K562 (cell line): ENCODE measurements around the gene DDAH1.

ENCODE experiments used
- EZH2 ChIP-seq: IDR thresholded peaks from 2 replicates; pipeline ENCODE4 v1.6.1; 2012; ENCODE audit warnings: low read depth, mild to moderate bottlenecking, inconsistent platforms, low read length, borderline replicate concordance
- FOXP4 ChIP-seq: sonication (generic); formaldehyde crosslinking; IDR thresholded peaks from 2 replicates; pipeline ENCODE4 v1.8.0; 2022; ENCODE audit warnings: mild to moderate bottlenecking, missing genetic modification reagents, borderline replicate concordance
- MYC ChIP-seq, 2 experiments: fragments of 250-450 bp in 1 of 2; sonication (Bioruptor Pico) in 1 of 2; IDR thresholded peaks; 2 replicates each; pipeline versions ENCODE4 v1.5.1 to v1.6.1; 2012 to 2021; ENCODE audit warnings: low read depth in 2 of 2, borderline replicate concordance in 1 of 2, improper control_type of control experiment in 1 of 2, low read length in 1 of 2, mild to moderate bottlenecking in 1 of 2, moderate library complexity in 1 of 2
- POLR3A ChIP-seq: IDR thresholded peaks from 2 replicates; pipeline ENCODE4 v1.6.1; 2011; ENCODE audit warnings: borderline replicate concordance, mild to moderate bottlenecking, moderate library complexity; ENCODE audit not compliant: insufficient read length, insufficient read depth; ENCODE audit errors: extremely low read depth
- SMAD1 ChIP-seq: fragments of 150-350 bp; IDR thresholded peaks from 2 replicates; pipeline ENCODE4 v1.6.1; 2014; ENCODE audit warnings: low read length, low read depth; ENCODE audit not compliant: partially characterized antibody
- TBP ChIP-seq: optimal IDR thresholded peaks from 2 replicates; pipeline ENCODE3; 2011; ENCODE audit warnings: low read depth, low read length, improper control_type of control experiment
- ZEB2 ChIP-seq: fragments of 450-650 bp; IDR thresholded peaks from 2 replicates; pipeline ENCODE4 v1.6.1; 2016
- ZNF512 ChIP-seq: IDR thresholded peaks from 2 replicates; pipeline ENCODE4 v1.6.1; 2016; ENCODE audit warnings: missing genetic modification characterization, missing compliant biosample characterization
- TF ChIP-seq, protein P1 (sequence below), 3 experiments: IDR thresholded peaks in 2 of 3; conservative IDR thresholded peaks in 1 of 3; 2 replicates each; pipeline ENCODE4 v1.5.1; 2011 to 2012; ENCODE audit warnings: low read length in 3 of 3, mild to moderate bottlenecking in 3 of 3, control low read depth in 2 of 3, improper control_type of control experiment in 1 of 3, inconsistent platforms in 1 of 3, low read depth in 1 of 3, mixed read lengths in 1 of 3, moderate library complexity in 1 of 3; ENCODE audit not compliant: insufficient read depth in 2 of 3
- TF ChIP-seq, protein P2 (sequence below), 2 experiments: fragments of 450-650 bp; formaldehyde crosslinking in 1 of 2; IDR thresholded peaks; 2 replicates each; pipeline versions ENCODE4 v1.4.0 to v1.6.1; 2014 to 2020; ENCODE audit warnings: mild to moderate bottlenecking in 2 of 2, borderline replicate concordance in 1 of 2, low read depth in 1 of 2

DNA sequence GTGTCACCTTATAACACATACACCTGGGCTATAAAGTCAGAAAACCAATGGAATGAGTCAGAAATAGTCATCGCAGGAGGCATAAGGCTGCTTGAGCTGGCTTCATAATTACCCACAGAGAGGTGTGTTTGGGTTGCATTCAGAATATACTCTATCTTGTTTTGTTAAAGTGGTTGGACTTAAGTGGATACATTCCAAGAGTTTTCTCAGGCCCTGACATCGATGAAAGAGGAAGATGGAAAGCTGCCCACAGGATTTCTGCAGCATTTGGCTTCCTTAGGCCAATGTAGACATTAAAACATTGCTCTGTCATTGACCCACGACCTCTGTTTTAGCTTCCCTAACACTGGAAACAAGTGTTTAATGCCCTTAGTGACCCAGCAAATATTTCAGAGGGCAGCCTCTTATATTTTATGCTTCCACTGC is 169.9 kb downstream of the DDAH1 start:
- TF ChIP-seq MYC (IDR thresholded peaks at IDR 0.05; ENCODE audit: low read depth, low read length), result no peak
- no peak for TF ChIP-seq MYC (CRISPR knock-in tag; IDR thresholded peaks at IDR 0.05; ENCODE audit: borderline replicate concordance, low read depth)
- no peak for TF ChIP-seq EZH2
- no peak for TF ChIP-seq SMAD1
- TF ChIP-seq POLR3A, result no peak
- TF ChIP-seq, protein P1, sequence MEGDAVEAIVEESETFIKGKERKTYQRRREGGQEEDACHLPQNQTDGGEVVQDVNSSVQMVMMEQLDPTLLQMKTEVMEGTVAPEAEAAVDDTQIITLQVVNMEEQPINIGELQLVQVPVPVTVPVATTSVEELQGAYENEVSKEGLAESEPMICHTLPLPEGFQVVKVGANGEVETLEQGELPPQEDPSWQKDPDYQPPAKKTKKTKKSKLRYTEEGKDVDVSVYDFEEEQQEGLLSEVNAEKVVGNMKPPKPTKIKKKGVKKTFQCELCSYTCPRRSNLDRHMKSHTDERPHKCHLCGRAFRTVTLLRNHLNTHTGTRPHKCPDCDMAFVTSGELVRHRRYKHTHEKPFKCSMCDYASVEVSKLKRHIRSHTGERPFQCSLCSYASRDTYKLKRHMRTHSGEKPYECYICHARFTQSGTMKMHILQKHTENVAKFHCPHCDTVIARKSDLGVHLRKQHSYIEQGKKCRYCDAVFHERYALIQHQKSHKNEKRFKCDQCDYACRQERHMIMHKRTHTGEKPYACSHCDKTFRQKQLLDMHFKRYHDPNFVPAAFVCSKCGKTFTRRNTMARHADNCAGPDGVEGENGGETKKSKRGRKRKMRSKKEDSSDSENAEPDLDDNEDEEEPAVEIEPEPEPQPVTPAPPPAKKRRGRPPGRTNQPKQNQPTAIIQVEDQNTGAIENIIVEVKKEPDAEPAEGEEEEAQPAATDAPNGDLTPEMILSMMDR (IDR thresholded peaks at IDR 0.05 in 2 of 3, conservative IDR thresholded peaks at IDR 0.05 in 1 of 3; ENCODE audit: insufficient read depth in 2 of 3, low read depth in 1 of 3, low read length in 3 of 3), result no peak
- TF ChIP-seq, protein P2, sequence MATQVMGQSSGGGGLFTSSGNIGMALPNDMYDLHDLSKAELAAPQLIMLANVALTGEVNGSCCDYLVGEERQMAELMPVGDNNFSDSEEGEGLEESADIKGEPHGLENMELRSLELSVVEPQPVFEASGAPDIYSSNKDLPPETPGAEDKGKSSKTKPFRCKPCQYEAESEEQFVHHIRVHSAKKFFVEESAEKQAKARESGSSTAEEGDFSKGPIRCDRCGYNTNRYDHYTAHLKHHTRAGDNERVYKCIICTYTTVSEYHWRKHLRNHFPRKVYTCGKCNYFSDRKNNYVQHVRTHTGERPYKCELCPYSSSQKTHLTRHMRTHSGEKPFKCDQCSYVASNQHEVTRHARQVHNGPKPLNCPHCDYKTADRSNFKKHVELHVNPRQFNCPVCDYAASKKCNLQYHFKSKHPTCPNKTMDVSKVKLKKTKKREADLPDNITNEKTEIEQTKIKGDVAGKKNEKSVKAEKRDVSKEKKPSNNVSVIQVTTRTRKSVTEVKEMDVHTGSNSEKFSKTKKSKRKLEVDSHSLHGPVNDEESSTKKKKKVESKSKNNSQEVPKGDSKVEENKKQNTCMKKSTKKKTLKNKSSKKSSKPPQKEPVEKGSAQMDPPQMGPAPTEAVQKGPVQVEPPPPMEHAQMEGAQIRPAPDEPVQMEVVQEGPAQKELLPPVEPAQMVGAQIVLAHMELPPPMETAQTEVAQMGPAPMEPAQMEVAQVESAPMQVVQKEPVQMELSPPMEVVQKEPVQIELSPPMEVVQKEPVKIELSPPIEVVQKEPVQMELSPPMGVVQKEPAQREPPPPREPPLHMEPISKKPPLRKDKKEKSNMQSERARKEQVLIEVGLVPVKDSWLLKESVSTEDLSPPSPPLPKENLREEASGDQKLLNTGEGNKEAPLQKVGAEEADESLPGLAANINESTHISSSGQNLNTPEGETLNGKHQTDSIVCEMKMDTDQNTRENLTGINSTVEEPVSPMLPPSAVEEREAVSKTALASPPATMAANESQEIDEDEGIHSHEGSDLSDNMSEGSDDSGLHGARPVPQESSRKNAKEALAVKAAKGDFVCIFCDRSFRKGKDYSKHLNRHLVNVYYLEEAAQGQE (IDR thresholded peaks at IDR 0.05; ENCODE audit: borderline replicate concordance), result no peak
- TF ChIP-seq, protein P2 (CRISPR knock-in tag; IDR thresholded peaks at IDR 0.05; ENCODE audit: low read depth), result no peak
- no peak for TF ChIP-seq FOXP4 (CRISPR knock-in tag)
- TF ChIP-seq TBP, result no peak
- no peak for TF ChIP-seq ZNF512 (tag)
- no peak for TF ChIP-seq ZEB2
